AG04449 (cell line): ENCODE data around the gene CACNA1I.

Source experiments
- CTCF ChIA-PET: fragments of 350-600 bp; formaldehyde crosslinking; extraction: SDS; loops from one replicate; lab custom pipeline; 2021; ENCODE audit warnings: antibody characterized with exemption; lab: Yijun Ruan, JAX
- POLR2A ChIA-PET: fragments of 400-600, 350-600 bp; formaldehyde crosslinking; extraction: SDS; loops from one replicate; lab custom pipeline; 2020; ENCODE audit warnings: antibody characterized with exemption, inconsistent platforms; lab: Yijun Ruan, JAX
- DNase-seq: peaks from one replicate; pipeline ENCODE4 v3.0.0-alpha.2; 2010; ENCODE audit warnings: low read depth, low spot score
- H3K4me3 ChIP-seq: 2 replicates; pipeline ENCODE4 v1.5.1; 2011; ENCODE audit warnings: low read depth, mild to moderate bottlenecking, control low read depth, low read length
- TF ChIP-seq, protein P1 (sequence below): IDR thresholded peaks from one replicate; pipeline ENCODE4 v1.5.1; 2011; ENCODE audit warnings: mild to moderate bottlenecking, moderate library complexity, low read length, control low read depth, inconsistent platforms; ENCODE audit not compliant: insufficient read depth; ENCODE audit errors: missing control alignments

CACNA1I gene

DNA sequence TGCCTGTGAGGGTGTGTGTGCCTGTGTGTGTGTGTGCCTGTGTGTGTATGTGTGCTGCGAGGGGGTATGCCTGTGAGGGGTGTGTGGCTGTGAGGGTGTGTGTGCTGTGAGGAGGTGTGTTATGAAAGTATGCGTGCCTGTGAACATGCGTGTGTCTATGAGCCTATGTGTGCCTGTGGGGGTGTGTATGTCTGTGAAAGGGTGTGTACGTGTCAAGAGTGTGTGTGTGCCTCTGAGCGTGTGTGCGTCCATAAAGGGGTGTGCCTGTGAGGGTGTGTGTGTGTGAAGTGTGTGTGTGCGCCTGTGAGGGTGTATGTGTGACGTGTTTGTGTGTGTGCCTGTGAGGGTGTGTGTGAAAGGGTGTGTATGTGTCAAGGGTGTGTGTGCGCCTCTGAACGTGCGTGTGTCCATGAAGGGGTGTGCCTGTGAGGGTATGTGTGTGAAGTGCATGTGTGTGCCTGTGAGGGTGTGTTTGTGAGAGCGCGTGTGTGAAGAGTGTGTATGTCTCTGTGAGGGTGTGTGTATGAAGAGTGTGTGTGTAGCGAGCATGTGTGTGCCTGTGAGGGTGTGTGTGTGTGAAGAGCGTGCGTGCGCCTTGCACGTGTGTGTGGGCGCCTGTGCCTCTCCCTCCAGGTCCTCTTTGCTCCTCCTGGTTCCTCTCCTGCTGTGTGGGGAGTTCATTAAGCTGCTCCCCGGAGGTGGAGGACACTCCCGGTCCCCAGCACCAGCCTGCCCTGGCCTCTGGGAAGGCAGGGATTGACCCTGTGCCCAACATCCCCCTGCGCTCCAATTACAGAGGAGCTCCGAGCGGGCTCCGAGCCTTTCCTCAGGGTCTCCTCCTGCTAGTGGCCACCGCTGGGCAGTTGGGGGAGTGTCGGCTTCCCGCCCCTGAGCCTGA is 53.3 kb downstream of the CACNA1I start:
- H3K4me3 ChIP-seq: no peak overlapping the region
- ChIA-PET POLR2A (no interaction called here), CTCF (interaction anchor here (0.8 to 1.9 kb wide), 4 partner anchors 9 to 410 kb away, joined by 3 to 20 read pairs (median 3); no protein-coding TSS in a partner anchor)
- DNase-seq: no peak
- TF ChIP-seq, protein P1, sequence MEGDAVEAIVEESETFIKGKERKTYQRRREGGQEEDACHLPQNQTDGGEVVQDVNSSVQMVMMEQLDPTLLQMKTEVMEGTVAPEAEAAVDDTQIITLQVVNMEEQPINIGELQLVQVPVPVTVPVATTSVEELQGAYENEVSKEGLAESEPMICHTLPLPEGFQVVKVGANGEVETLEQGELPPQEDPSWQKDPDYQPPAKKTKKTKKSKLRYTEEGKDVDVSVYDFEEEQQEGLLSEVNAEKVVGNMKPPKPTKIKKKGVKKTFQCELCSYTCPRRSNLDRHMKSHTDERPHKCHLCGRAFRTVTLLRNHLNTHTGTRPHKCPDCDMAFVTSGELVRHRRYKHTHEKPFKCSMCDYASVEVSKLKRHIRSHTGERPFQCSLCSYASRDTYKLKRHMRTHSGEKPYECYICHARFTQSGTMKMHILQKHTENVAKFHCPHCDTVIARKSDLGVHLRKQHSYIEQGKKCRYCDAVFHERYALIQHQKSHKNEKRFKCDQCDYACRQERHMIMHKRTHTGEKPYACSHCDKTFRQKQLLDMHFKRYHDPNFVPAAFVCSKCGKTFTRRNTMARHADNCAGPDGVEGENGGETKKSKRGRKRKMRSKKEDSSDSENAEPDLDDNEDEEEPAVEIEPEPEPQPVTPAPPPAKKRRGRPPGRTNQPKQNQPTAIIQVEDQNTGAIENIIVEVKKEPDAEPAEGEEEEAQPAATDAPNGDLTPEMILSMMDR: no peak

DNA sequence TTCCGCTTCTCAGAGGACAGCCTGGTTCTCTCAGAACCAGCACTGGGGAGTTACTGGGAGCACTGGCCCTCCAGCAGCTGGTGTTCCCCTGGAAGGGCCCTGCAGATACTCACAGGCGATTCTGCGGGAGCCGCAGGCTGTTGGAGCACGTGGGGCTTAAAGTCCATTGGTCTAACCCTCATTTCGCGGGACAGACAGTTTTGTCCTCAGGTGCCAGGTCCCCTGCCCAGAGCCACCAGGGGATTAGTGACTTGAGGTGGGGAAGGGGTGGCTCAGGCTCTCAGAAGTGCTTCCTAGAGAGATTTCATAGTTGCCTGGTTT is 53.9 kb downstream of the CACNA1I start:
- POLR2A ChIA-PET: no interaction called here
- no peak overlapping the region for H3K4me3 ChIP-seq
- TF ChIP-seq, protein P1: no peak
- CTCF ChIA-PET: interaction anchor here (0.8 to 1.9 kb wide), 4 partner anchors 10 to 410 kb away, joined by 3 to 20 read pairs (median 3); no protein-coding TSS in a partner anchor
- DNase-seq: no peak

DNA sequence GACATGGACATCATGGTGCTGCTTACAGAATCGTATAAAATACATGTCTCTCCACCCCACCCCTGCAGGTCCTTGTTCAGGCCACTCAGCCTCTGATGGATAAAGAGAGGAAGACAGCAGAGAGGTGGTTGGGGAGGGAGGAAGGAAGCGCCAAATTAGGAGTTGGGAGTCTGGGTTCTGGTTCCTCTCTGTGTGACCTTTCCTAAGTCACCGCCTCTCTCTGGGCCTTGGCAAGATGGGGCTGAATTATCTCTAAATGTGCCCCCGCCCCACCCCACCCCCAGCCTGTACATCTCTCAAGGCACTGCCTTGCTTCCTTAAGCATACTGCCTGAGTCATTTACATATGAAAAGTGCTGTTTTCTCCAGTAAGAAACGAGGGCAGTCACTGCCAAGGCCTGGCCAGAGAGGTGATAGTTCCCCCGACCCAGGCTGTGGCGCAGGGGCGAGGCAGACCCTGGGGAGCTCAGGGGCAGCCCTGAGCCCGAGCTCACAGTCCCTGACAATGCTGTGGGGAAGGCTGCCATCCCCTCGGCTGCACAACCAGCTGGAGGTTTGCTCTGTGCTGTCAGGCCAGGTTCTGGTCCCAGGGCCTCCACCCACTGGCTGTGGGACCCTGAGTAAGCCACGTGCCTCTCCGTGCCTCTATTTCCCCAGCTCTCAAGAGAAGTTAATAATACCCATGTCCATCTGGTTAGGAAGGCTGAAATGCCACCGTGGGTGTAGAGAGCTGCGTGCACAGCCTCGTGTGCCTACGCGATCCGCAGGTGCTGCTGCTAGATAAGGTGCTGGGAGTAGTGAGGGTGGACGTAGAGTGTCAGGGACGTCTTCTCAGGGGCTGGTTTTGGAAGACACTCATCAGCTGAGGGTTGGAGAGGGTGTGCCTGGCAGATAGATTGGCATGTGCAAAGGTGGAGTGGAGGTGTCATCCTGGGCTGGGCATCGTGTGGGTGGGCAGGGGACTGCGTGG is 55.3 kb downstream of the CACNA1I start:
- ChIA-PET CTCF (interaction anchor here (1.5 to 1.9 kb wide), 2 partner anchors 398 to 408 kb away, joined by 4 to 20 read pairs; no protein-coding TSS in a partner anchor), POLR2A (no interaction called here)
- DNase-seq: no peak
- TF ChIP-seq, protein P1: no peak
- no peak overlapping the region for H3K4me3 ChIP-seq

DNA sequence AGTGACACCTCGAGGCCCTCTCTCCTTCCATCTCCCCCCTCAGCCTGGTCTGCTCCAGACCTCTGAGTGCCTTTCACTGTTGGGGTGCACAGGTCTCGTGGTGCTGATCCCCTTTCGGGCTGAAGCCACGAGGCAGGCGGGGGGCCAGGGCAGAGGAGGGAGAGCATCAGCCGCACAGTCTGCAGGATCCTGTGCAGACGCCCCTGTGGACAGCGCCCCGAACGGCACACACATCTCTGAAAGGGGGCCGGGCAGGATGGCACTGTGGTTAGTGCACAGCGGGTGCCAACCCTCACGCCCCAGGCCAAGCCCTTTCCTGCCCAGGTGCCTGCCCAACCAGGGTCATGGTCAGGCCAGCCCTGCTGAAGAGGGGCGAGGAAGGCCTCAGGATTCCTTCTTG is 56.7 kb downstream of the CACNA1I start:
- TF ChIP-seq, protein P1: no peak
- no peak overlapping the region for H3K4me3 ChIP-seq
- POLR2A ChIA-PET: no interaction called here
- DNase-seq: no peak
- CTCF ChIA-PET: no interaction called here

DNA sequence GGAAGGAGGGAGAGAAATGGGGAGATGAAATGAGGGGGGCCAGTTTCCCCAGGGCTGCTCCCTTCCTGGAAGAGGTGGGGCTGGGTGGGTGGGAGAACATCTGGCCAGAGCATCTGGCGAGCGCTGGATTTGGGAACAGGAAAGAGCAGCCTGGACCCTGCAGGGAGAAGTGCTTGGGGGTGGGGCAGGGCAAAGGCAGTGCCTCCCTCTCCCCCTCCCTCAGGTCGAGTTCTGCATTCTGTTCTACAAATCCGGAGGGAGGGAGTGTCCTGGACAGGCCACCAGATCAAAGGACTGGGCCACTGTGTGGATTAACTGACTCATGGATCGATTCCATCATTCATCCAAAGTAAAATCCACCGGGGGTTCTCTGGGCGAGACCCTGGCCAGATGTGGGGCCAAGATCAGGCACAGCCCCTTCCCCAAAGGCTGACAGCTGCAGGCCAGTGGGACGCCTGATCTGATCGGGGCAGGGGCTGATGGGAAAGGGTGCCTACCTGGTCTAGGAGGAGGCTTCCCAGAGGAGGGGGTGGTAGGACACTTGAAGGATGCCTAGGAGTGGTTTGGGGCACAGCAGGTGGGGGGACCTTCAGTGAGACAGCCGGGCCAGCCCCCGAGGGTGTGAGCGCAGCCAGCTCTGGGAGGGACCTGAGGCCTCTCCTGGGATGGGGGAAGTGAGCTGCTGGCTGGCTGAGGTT is 57.5 kb downstream of the CACNA1I start:
- TF ChIP-seq, protein P1: no peak
- POLR2A ChIA-PET: no interaction called here
- no peak for DNase-seq
- no peak overlapping the region for H3K4me3 ChIP-seq
- CTCF ChIA-PET: no interaction called here
